Measurements from ENCODE around the gene LAMA1. TPM values are rescaled to one million over a fixed set of nuclear protein-coding genes. Genes with fewer than 3 reads are reported as not detected.

LAMA1 gene
- total and polyA plus RNA-seq, 2 of the 8 experiments (the other 6 are each of a cell fraction or from before 2014, with no cell fraction given): 30.4 to 48.7 TPM

DNA sequence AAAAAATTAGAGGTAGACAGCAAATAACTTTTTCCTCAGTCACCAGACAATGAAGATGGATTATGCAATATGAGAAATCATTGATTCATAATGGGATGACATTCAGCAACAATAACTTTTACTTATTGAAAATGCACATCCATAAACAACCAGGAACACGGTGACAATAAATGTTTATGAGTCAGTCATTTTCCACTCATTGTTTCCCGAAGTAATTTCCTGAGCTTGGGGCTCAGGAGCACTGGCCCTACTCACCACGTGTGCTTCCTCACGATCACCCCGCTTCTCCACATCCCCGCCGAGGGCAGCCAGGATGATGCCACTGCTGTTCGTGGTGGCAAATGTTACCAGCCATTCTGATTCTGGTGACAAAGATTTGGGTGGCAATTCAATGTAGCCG is 156.3 kb downstream of the LAMA1 start:
- Histone ChIP-seq H3K23me2 (ENCODE audit: low read depth, low read length) (no peaks in the 10 kb centered on the region), H3K4me2 (ENCODE audit: insufficient read depth in 1 of 2, low read depth in 2 of 2, low read length in 2 of 2) (no peak overlapping the region), H3K36me3 (ENCODE audit: control insufficient read depth in 2 of 4, insufficient read depth in 4 of 4, low read length in 3 of 4) (peaks cover 9 to 50% (median 36%) of the 10 kb centered on the region in 4 experiments), H3K4me1 (replicated peaks in 1 of 4; ENCODE audit: control insufficient read depth in 3 of 4, insufficient read depth in 4 of 4, low read length in 3 of 4) (no peaks in the 10 kb centered on the region), H3K18ac (ENCODE audit: extremely low read depth, low read length) (no peak overlapping the region), H3K23ac (ENCODE audit: insufficient read length) (no peak overlapping the region), H3K79me2 (ENCODE audit: control insufficient read depth in 1 of 2, insufficient read depth in 2 of 2, low read length in 2 of 2) (no peaks in the 10 kb centered on the region), H4K20me1 (replicated peaks in 1 of 2; ENCODE audit: control insufficient read depth in 1 of 2, insufficient read depth in 2 of 2, low read length in 2 of 2) (peaks cover 2 to 4% of the 10 kb centered on the region in 2 experiments), H3K4me3 (ENCODE audit: extremely low read depth in 1 of 4, insufficient read depth in 2 of 4, low read depth in 3 of 4, low read length in 4 of 4) (no peak overlapping the region), H2AFZ (ENCODE audit: low read length) (no peak overlapping the region), H3K27ac (ENCODE audit: low read depth, low read length) (no peak overlapping the region), H3K79me1 (ENCODE audit: low read depth, low read length) (no peaks in the 10 kb centered on the region), H2AK5ac (ENCODE audit: low read depth, low read length) (no peak overlapping the region), H2BK12ac (ENCODE audit: low read depth, low read length) (no peak overlapping the region), H2BK120ac (replicated peaks; ENCODE audit: low read depth, low read length) (no peak overlapping the region), H2BK5ac (ENCODE audit: low read depth, low read length) (no peak overlapping the region), H3K4ac (replicated peaks; ENCODE audit: insufficient read length, low read depth, low read length) (no peak overlapping the region), H3K9ac (replicated peaks in 1 of 4; ENCODE audit: extremely low read depth in 1 of 4, low read depth in 3 of 4, low read length in 3 of 4) (no peak overlapping the region), H3K9me3 (ENCODE audit: insufficient read depth in 2 of 2, low read depth in 1 of 2, low read length in 1 of 2) (0 out of 4 replicates have a peak, but pooled peaks cover 0 to 10% of the 10 kb centered on the region in 2 experiments), H4K5ac (ENCODE audit: insufficient read length, low read depth, low read length) (no peak overlapping the region), H4K8ac (ENCODE audit: extremely low read depth, insufficient read depth, low read length) (no peak overlapping the region), H3K27me3 (replicated peaks in 1 of 4; ENCODE audit: control insufficient read depth in 3 of 4, extremely low read depth in 1 of 4, insufficient read depth in 3 of 4, low read length in 3 of 4) (no peaks in the 10 kb centered on the region), H2BK15ac (ENCODE audit: low read length) (no peak overlapping the region), H4K91ac (replicated peaks; ENCODE audit: insufficient read length, low read length) (no peak overlapping the region), H3K14ac (ENCODE audit: insufficient read length) (no peak overlapping the region), H3K56ac (replicated peaks; ENCODE audit: insufficient read length, low read depth, low read length) (no peak overlapping the region), H2BK20ac (ENCODE audit: low read length) (no peak overlapping the region)
- ChIA-PET CTCF (ENCODE audit: partially characterized antibody) (no interaction called here), POLR2A (ENCODE audit: partially characterized antibody) (no interaction called here)
- WGBS, 2 experiments (ENCODE audit: extremely low coverage in 1 of 2, insufficient coverage in 1 of 2, insufficient read length in 1 of 2, insufficient replicate concordance in 2 of 2, low coverage in 1 of 2, low lambda C conversion rate in 2 of 2, missing lambda C conversion rate in 1 of 2): 96% methylated on average over 9 of the region's 9 CpGs; no CpG with 5 or more reads in 1 of the 2 experiments
- FAIRE-seq (no peak), DNase-seq (ENCODE audit: low read depth in 1 of 2, low spot score in 2 of 2) (no peak)
- TF ChIP-seq, protein P1, sequence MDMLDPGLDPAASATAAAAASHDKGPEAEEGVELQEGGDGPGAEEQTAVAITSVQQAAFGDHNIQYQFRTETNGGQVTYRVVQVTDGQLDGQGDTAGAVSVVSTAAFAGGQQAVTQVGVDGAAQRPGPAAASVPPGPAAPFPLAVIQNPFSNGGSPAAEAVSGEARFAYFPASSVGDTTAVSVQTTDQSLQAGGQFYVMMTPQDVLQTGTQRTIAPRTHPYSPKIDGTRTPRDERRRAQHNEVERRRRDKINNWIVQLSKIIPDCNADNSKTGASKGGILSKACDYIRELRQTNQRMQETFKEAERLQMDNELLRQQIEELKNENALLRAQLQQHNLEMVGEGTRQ (IDR thresholded peaks at IDR 0.05; ENCODE audit: low read length): no peak
- TF ChIP-seq MAFK (IDR thresholded peaks at IDR 0.05; ENCODE audit: low read depth, low read length) (no peak), SP2 (IDR thresholded peaks at IDR 0.05; ENCODE audit: low read length) (no peak), KDM5A (IDR thresholded peaks at IDR 0.05; ENCODE audit: low read length) (no peak), SP4 (IDR thresholded peaks at IDR 0.05; ENCODE audit: low read length) (no peak), GABPA (IDR thresholded peaks at IDR 0.05; ENCODE audit: borderline replicate concordance, insufficient read depth, low read length) (no peak), CTBP2 (IDR thresholded peaks at IDR 0.05; ENCODE audit: borderline replicate concordance, insufficient read depth, insufficient read length, low read length) (no peak)

Data from H1 (cell line).